AG10803 (cell line): ENCODE data around the gene DUOXA1.

Experiments
- DNase-seq: peaks from one replicate; pipeline ENCODE4 v3.0.0; 2010; ENCODE audit warnings: low read depth
- H3K4me3 ChIP-seq: 2 replicates; pipeline ENCODE4 v1.5.1; 2011; ENCODE audit warnings: mild to moderate bottlenecking, low read length, control low read depth
- TF ChIP-seq, protein P1 (sequence below): conservative IDR thresholded peaks from 2 replicates; pipeline ENCODE4 v1.5.1; 2011; ENCODE audit warnings: mild to moderate bottlenecking, low read length, control low read depth, inconsistent platforms

Gene DUOXA1

DNA sequence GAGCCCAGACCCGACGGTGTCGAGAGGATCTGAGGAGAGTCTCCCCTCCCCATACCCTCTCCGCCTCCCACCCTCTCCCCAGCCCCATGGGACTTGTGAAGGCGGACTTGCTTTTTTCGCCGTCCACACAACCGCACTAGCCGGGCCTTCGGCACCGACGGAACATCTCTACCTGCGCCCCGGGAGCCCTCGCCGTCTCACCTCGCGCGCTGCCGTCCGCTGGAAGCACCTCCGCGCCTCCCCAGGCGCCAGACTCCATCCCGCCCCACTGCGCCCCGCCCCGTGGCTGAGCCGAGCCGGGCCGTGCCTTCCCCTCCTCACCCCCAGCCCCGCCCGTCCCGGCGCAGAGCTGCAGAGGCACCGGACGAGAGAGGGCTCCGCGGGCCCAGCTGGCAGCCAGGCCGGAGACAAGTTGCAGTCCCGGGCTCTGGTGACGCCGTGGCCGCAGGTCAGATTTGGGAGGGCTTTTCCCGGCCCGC, at the start of gene DUOXA1, which contains the start of gene DUOX1:
DUOXA1 (minus strand) TSS at position 229 of the 479 bp plus-strand sequence. CDS start 6,865 bp downstream, outside the sequence.
DUOX1 (plus strand) TSS at position 344 of the 479 bp plus-strand sequence. CDS start 1,973 bp downstream, outside the sequence.
- peak within 1 kb of the TSS; percentile 5; the same call in 1 of the 2 replicates for H3K4me3 ChIP-seq
- DNase-seq: no peak
- TF ChIP-seq, protein P1, sequence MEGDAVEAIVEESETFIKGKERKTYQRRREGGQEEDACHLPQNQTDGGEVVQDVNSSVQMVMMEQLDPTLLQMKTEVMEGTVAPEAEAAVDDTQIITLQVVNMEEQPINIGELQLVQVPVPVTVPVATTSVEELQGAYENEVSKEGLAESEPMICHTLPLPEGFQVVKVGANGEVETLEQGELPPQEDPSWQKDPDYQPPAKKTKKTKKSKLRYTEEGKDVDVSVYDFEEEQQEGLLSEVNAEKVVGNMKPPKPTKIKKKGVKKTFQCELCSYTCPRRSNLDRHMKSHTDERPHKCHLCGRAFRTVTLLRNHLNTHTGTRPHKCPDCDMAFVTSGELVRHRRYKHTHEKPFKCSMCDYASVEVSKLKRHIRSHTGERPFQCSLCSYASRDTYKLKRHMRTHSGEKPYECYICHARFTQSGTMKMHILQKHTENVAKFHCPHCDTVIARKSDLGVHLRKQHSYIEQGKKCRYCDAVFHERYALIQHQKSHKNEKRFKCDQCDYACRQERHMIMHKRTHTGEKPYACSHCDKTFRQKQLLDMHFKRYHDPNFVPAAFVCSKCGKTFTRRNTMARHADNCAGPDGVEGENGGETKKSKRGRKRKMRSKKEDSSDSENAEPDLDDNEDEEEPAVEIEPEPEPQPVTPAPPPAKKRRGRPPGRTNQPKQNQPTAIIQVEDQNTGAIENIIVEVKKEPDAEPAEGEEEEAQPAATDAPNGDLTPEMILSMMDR: no peak

DNA sequence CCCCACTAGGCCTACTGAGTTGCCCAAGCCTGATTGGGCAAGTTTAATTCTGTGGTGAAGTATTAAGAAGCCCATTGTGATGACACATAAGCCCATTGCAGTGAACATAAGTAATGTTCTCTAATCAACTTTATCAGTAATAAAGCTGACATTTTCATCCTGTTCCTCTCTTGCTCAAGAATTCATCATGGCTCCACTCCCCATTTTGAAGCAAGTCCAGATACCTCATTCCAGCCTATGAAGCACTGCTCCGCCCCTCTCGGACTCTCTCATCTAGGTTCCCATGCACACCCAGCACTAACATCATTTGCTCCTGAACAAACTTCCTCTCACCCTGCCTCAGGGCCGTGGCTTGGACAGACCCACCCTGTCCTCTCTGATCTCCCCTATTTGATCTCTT, 47.6 kb upstream of the DUOXA1 start:
- TF ChIP-seq, protein P1: no peak

GRCh38 chr15:45174577-45174976, 44.9 kb upstream of the DUOXA1 start:
- H3K4me3 ChIP-seq: no peak overlapping the region
- TF ChIP-seq, protein P1: no peak
- no peak for DNase-seq

More for the DNA sequence above, 47.6 kb upstream of the DUOXA1 start:
- DNase-seq: no peak
- no peak overlapping the region for H3K4me3 ChIP-seq

DNA sequence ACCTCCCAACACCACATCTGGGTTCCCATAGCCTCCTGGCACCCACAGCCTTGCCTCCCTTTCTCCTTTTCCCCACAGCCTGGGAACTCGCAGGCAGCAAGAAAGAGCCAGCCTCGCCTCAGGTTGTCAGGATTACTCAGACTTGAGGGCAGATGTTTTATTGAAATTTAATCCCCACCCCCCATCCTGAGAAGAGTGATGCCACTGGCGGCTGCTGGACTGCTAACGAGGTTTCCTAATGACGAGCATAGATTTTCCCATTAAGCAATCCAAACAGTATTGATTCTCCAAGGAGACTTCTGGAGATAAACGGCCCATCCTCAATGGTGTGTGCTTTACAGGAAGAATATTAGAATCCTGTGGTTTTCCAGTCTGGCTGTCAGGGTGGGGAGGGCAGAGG, 44.4 kb upstream of the DUOXA1 start:
- DNase-seq: no peak
- TF ChIP-seq, protein P1: no peak
- H3K4me3 ChIP-seq: no peak overlapping the region

DNA sequence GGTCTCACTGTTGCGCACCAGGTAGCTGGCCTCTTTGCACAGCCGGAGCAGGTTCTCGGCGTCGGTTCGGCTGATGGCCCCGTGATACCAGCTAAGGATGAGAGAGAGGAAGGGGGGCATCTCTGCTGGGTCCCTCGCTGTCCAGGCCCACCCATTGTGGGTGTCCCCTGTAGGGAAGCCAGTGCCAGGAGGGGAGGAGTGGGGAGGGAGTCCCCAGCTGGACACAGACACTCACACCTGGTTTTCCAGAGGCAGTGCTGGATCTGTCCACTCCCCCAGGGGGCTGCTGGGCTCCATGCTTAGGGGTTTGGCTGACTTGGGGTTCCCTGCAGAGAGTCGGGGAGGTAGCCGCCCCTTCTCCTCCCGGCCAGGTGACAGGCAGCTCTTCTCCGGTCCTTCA, 42.2 kb upstream of the DUOXA1 start:
- DNase-seq: no peak
- TF ChIP-seq, protein P1: no peak
- H3K4me3 ChIP-seq: no peak overlapping the region

- no peak for DNase-seq
- H3K4me3 ChIP-seq: no peak overlapping the region
- TF ChIP-seq, protein P1: no peak
Observed at GRCh38 chr15:45169608-45170480, 40.2 kb upstream of the DUOXA1 start.
